H1 (cell line): ENCODE results near the gene RXFP4. TPM values are rescaled to one million over a fixed set of nuclear protein-coding genes. Genes with fewer than 3 reads are reported as not detected.

Experiments used
- CTCF ChIA-PET: fragments of 300-600 bp; sonication (Branson Sonifier 250); formaldehyde crosslinking; loops from one replicate; lab custom pipeline; 2021; ENCODE audit not compliant: partially characterized antibody; lab: Charles Lee
- POLR2A ChIA-PET: fragments of 300-600 bp; sonication (Branson Sonifier 250); formaldehyde crosslinking; loops from one replicate; lab custom pipeline; 2021; ENCODE audit warnings: inconsistent platforms; ENCODE audit not compliant: partially characterized antibody; lab: Charles Lee
- DNase-seq, 2 experiments: peaks; one replicate each; pipeline versions ENCODE4 v3.0.0 to v3.0.0-alpha.2; 2010 to 2022; ENCODE audit warnings: low spot score in 2 of 2, low read depth in 1 of 2, mixed read lengths in 1 of 2
- FAIRE-seq: peaks from 2 replicates; lab custom pipeline; 2011; peaks lifted over from hg19 to GRCh38; lab: Jason Lieb, UNC
- H2AFZ ChIP-seq: 2 replicates; pipeline ENCODE4 v1.8.1; 2012; ENCODE audit warnings: low read length, inconsistent platforms
- H2AK5ac ChIP-seq: 2 replicates; pipeline ENCODE4 v1.6.1; 2013; ENCODE audit warnings: low read depth, low read length
- H2BK120ac ChIP-seq: replicated peaks from 2 replicates; pipeline ENCODE3; 2013; ENCODE audit warnings: low read depth, low read length, inconsistent platforms
- H2BK12ac ChIP-seq: 2 replicates; pipeline ENCODE4 v1.6.1; 2013; ENCODE audit warnings: low read depth, low read length
- H2BK15ac ChIP-seq: 2 replicates; pipeline ENCODE4 v1.6.1; 2013; ENCODE audit warnings: low read length
- H2BK20ac ChIP-seq: 2 replicates; pipeline ENCODE4 v1.6.1; 2013; ENCODE audit warnings: low read length
- H2BK5ac ChIP-seq: 2 replicates; pipeline ENCODE4 v1.6.1; 2013; ENCODE audit warnings: low read depth, low read length
- H3K14ac ChIP-seq: 2 replicates; pipeline ENCODE4 v1.6.1; 2013; ENCODE audit warnings: inconsistent platforms; ENCODE audit not compliant: insufficient read length
- H3K18ac ChIP-seq: 2 replicates; pipeline ENCODE4 v1.6.1; 2013; ENCODE audit warnings: low read length; ENCODE audit errors: extremely low read depth
- H3K23ac ChIP-seq: 2 replicates; pipeline ENCODE4 v1.6.1; 2013; ENCODE audit warnings: inconsistent platforms; ENCODE audit not compliant: insufficient read length
- H3K23me2 ChIP-seq: 2 replicates; pipeline ENCODE4 v1.6.1; 2013; ENCODE audit warnings: low read depth, low read length
- H3K27ac ChIP-seq: 2 replicates; pipeline ENCODE4 v1.6.1; 2011; ENCODE audit warnings: low read depth, low read length, inconsistent platforms
- H3K27me3 ChIP-seq, 4 experiments: replicated peaks in 1 of 4; 1 replicate in 1 of 4; 2 replicates in 3 of 4; pipeline versions ENCODE4 v1.6.1 to v1.8.1; 2011 to 2013; ENCODE audit warnings: low read length in 3 of 4, mild to moderate bottlenecking in 3 of 4, inconsistent platforms in 2 of 4, mixed read lengths in 2 of 4, moderate library complexity in 1 of 4; ENCODE audit not compliant: control insufficient read depth in 3 of 4, insufficient read depth in 3 of 4; ENCODE audit errors: extremely low read depth in 1 of 4
- H3K36me3 ChIP-seq, 4 experiments: 2 replicates each; pipeline versions ENCODE4 v1.6.1 to v1.8.1; 2011 to 2013; ENCODE audit warnings: mild to moderate bottlenecking in 4 of 4, low read length in 3 of 4, moderate library complexity in 2 of 4, control low read depth in 1 of 4, inconsistent platforms in 1 of 4; ENCODE audit not compliant: insufficient read depth in 4 of 4, control insufficient read depth in 2 of 4
- H3K4ac ChIP-seq: replicated peaks from 2 replicates; pipeline ENCODE3; 2013; ENCODE audit warnings: low read length, low read depth, mixed read lengths, inconsistent platforms; ENCODE audit not compliant: insufficient read length
- H3K4me1 ChIP-seq, 4 experiments: replicated peaks in 1 of 4; 1 replicate in 1 of 4; 2 replicates in 3 of 4; pipeline versions ENCODE4 v1.6.1 to v1.8.1; 2011 to 2013; ENCODE audit warnings: low read length in 3 of 4, inconsistent platforms in 2 of 4, mixed read lengths in 1 of 4; ENCODE audit not compliant: insufficient read depth in 4 of 4, control insufficient read depth in 3 of 4
- H3K4me2 ChIP-seq, 2 experiments: 2 replicates each; pipeline versions ENCODE4 v1.6.1 to v1.8.1; 2011 to 2013; ENCODE audit warnings: low read depth in 2 of 2, low read length in 2 of 2, control low read depth in 1 of 2, inconsistent platforms in 1 of 2, mild to moderate bottlenecking in 1 of 2; ENCODE audit not compliant: insufficient read depth in 1 of 2
- H3K4me3 ChIP-seq, 4 experiments: fragments of 200-600, 300-600 bp in 1 of 4; sonication (generic), shearing (Covaris generic), sonication (Bioruptor Twin) in 1 of 4; 2 replicates each; pipeline versions ENCODE4 v1.5.1 to v1.8.1; 2011 to 2016; ENCODE audit warnings: low read length in 4 of 4, low read depth in 3 of 4, control low read depth in 2 of 4, inconsistent platforms in 2 of 4, mild to moderate bottlenecking in 2 of 4, mixed read lengths in 1 of 4, moderate library complexity in 1 of 4; ENCODE audit not compliant: insufficient read depth in 2 of 4; ENCODE audit errors: extremely low read depth in 1 of 4
- H3K56ac ChIP-seq: replicated peaks from 2 replicates; pipeline ENCODE3; 2013; ENCODE audit warnings: low read depth, mild to moderate bottlenecking, mixed read lengths, low read length, inconsistent platforms; ENCODE audit not compliant: insufficient read length
- H3K79me1 ChIP-seq: 2 replicates; pipeline ENCODE4 v1.6.1; 2013; ENCODE audit warnings: low read depth, low read length, control low read depth
- H3K79me2 ChIP-seq, 2 experiments: 2 replicates each; pipeline versions ENCODE4 v1.6.1 to v1.8.1; 2012 to 2013; ENCODE audit warnings: low read length in 2 of 2, mild to moderate bottlenecking in 2 of 2, inconsistent platforms in 1 of 2; ENCODE audit not compliant: insufficient read depth in 2 of 2, control insufficient read depth in 1 of 2
- H3K9ac ChIP-seq, 4 experiments: replicated peaks in 1 of 4; 1 replicate in 1 of 4; 2 replicates in 3 of 4; pipeline versions ENCODE4 v1.6.1 to v1.8.1; 2011 to 2013; ENCODE audit warnings: low read depth in 3 of 4, low read length in 3 of 4, control low read depth in 2 of 4, mild to moderate bottlenecking in 2 of 4, moderate library complexity in 2 of 4, inconsistent platforms in 1 of 4; ENCODE audit errors: extremely low read depth in 1 of 4
- H3K9me3 ChIP-seq, 2 experiments: 2 replicates each; pipeline versions ENCODE4 v1.6.1 to v1.8.1; 2012 to 2013; ENCODE audit warnings: mild to moderate bottlenecking in 2 of 2, moderate library complexity in 2 of 2, control low read depth in 1 of 2, inconsistent platforms in 1 of 2, low read depth in 1 of 2, low read length in 1 of 2, mixed read lengths in 1 of 2; ENCODE audit not compliant: insufficient read depth in 2 of 2
- H4K20me1 ChIP-seq, 2 experiments: replicated peaks in 1 of 2; 2 replicates each; pipeline versions ENCODE3 to v1.8.1; 2011 to 2013; ENCODE audit warnings: inconsistent platforms in 2 of 2, low read length in 2 of 2, mild to moderate bottlenecking in 1 of 2; ENCODE audit not compliant: insufficient read depth in 2 of 2, control insufficient read depth in 1 of 2
- H4K5ac ChIP-seq: 2 replicates; pipeline ENCODE4 v1.6.1; 2013; ENCODE audit warnings: low read length, low read depth, mixed read lengths, inconsistent platforms; ENCODE audit not compliant: insufficient read length
- H4K8ac ChIP-seq: 2 replicates; pipeline ENCODE4 v1.8.0; 2013; ENCODE audit warnings: mild to moderate bottlenecking, moderate library complexity, low read length, inconsistent platforms; ENCODE audit not compliant: insufficient read depth; ENCODE audit errors: extremely low read depth
- H4K91ac ChIP-seq: replicated peaks from 2 replicates; pipeline ENCODE3; 2013; ENCODE audit warnings: low read length, mixed read lengths, inconsistent platforms; ENCODE audit not compliant: insufficient read length
- CBX5 ChIP-seq: fragments of 300-800, 300-1000 bp; sonication (generic); IDR thresholded peaks from 2 replicates; pipeline ENCODE4 v1.7.1; 2016; ENCODE audit warnings: antibody characterized with exemption, low read length, low read depth
- CREB1 ChIP-seq: IDR thresholded peaks from 2 replicates; pipeline ENCODE4 v1.6.1; 2012; ENCODE audit warnings: inconsistent platforms
- EP300 ChIP-seq, 2 experiments: IDR thresholded peaks; 1 replicate in 1 of 2; 2 replicates in 1 of 2; pipeline ENCODE4 v1.6.1; 2011 to 2012; ENCODE audit warnings: low read depth in 2 of 2, low read length in 2 of 2, mild to moderate bottlenecking in 2 of 2, borderline replicate concordance in 1 of 2, inconsistent platforms in 1 of 2, moderate library complexity in 1 of 2
- EZH2 ChIP-seq: fragments of 200-600 bp; sonication (generic); IDR thresholded peaks from 2 replicates; pipeline ENCODE4 v1.7.1; 2012; ENCODE audit warnings: low read depth, mild to moderate bottlenecking, moderate library complexity, low read length, inconsistent platforms; ENCODE audit not compliant: severe bottlenecking
- GABPA ChIP-seq: IDR thresholded peaks from 2 replicates; pipeline ENCODE4 v1.6.1; 2011; ENCODE audit warnings: mild to moderate bottlenecking, low read length, moderate library complexity, borderline replicate concordance; ENCODE audit not compliant: insufficient read depth
- KDM1A ChIP-seq: fragments of 200-600, 300-600 bp; sonication (generic); IDR thresholded peaks from 2 replicates; pipeline ENCODE4 v1.7.1; 2016; ENCODE audit warnings: mild to moderate bottlenecking, low read length, borderline replicate concordance
- PHF8 ChIP-seq: fragments of 200-600 bp; sonication (generic); conservative IDR thresholded peaks from 2 replicates; pipeline ENCODE4 v1.7.1; 2012; ENCODE audit warnings: low read depth, mild to moderate bottlenecking, inconsistent platforms, low read length, moderate library complexity
- RAD21 ChIP-seq, 2 experiments: IDR thresholded peaks in 1 of 2; conservative IDR thresholded peaks in 1 of 2; 2 replicates each; pipeline ENCODE4 v1.6.1; 2011; ENCODE audit warnings: low read depth in 2 of 2, low read length in 2 of 2, improper control_type of control experiment in 1 of 2, inconsistent platforms in 1 of 2, mild to moderate bottlenecking in 1 of 2, moderate library complexity in 1 of 2
- RXRA ChIP-seq: IDR thresholded peaks from 2 replicates; pipeline ENCODE4 v1.6.1; 2011; ENCODE audit warnings: low read depth, mild to moderate bottlenecking, low read length, moderate library complexity; ENCODE audit not compliant: insufficient read depth
- SP1 ChIP-seq: IDR thresholded peaks from 2 replicates; pipeline ENCODE4 v1.6.1; 2011; ENCODE audit warnings: low read depth, low read length
- SUZ12 ChIP-seq: fragments of 200-600 bp; sonication (generic); IDR thresholded peaks from 2 replicates; pipeline ENCODE4 v1.6.1; 2012; ENCODE audit warnings: mild to moderate bottlenecking, inconsistent platforms, low read length, moderate library complexity, mixed read lengths
- WGBS, 2 experiments: shearing (Covaris generic) in 1 of 2; methylation state at CpG; one replicate each; pipeline versions ENCODE4 v1.1.6 to v1.1.7; 2013 to 2015; ENCODE audit warnings: low lambda C conversion rate in 2 of 2, mixed read lengths in 2 of 2, inconsistent platforms in 1 of 2, low coverage in 1 of 2, missing lambda C conversion rate in 1 of 2; ENCODE audit not compliant: insufficient replicate concordance in 2 of 2, insufficient coverage in 1 of 2, insufficient read length in 1 of 2; ENCODE audit errors: extremely low coverage in 1 of 2, missing lambda C conversion rate in 1 of 2; 5-methylcytosine and 5-hydroxymethylcytosine counted together
- polyA plus RNA-seq, 7 experiments: library from polyadenylated mRNA; depleted of rRNA in 3 of 7; stranded (reverse) in 5 of 7; unstranded in 2 of 7; fragments of >200 nt in 5 of 7; fragments of 200-250 nt in 2 of 7; gene quantifications; 1 replicate in 5 of 7; 2 replicates in 1 of 7; 4 replicates in 1 of 7; pipeline versions ENCODE4 v1.2.1 to v1.2.3, GENCODE V29; 2011 to 2013; ENCODE audit warnings: missing spikeins in 2 of 7, mixed read lengths in 2 of 7
- total RNA-seq: library from RNA; stranded (reverse); fragmentation: NEBNext Ultra II Directional; extraction: Animal tissue kit (Norgen Biotek cat#: 25700); gene quantifications from 2 replicates; pipeline ENCODE4 v1.2.1, GENCODE V29; 2021
- TF ChIP-seq, protein P1 (sequence below): IDR thresholded peaks from 2 replicates; pipeline ENCODE4 v1.6.1; 2011; ENCODE audit warnings: low read depth, mild to moderate bottlenecking, low read length; ENCODE audit not compliant: insufficient read depth

Gene RXFP4
- total and polyA plus RNA-seq, 2 of the 8 experiments (the other 6 are each of a cell fraction or from before 2014, with no cell fraction given) = not detected

- Histone ChIP-seq H3K27ac (no peak overlapping the region), H4K91ac (no peak overlapping the region), H3K79me1 (no peaks in the 10 kb centered on the region; the same call in 1 of the 2 replicates), H3K14ac (no peak overlapping the region)
- POLR2A ChIA-PET = interaction anchor here (0.8 to 1.4 kb wide), 6 partner anchors 10 to 39 kb away, joined by 3 to 5 read pairs (median 3); partner anchors contain the start of gene KHDC4
- FAIRE-seq = no peak
- 97% methylated on average over 12 of the region's 12 CpGs; no CpG with 5 or more reads in 1 of the 2 experiments for WGBS, 2 experiments
- no peak for TF ChIP-seq EP300 (IDR thresholded peaks at IDR 0.05; ENCODE audit: borderline replicate concordance in 1 of 2, low read depth in 2 of 2, low read length in 2 of 2)
- TF ChIP-seq, protein P1, sequence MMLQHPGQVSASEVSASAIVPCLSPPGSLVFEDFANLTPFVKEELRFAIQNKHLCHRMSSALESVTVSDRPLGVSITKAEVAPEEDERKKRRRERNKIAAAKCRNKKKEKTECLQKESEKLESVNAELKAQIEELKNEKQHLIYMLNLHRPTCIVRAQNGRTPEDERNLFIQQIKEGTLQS = no peak
- TF ChIP-seq RXRA = no peak
- TF ChIP-seq SUZ12 = no peak
- no peak for TF ChIP-seq EZH2
- TF ChIP-seq PHF8 = no peak
- no peak for TF ChIP-seq KDM1A
- no peak for TF ChIP-seq CBX5
- no peak for TF ChIP-seq SP1
- TF ChIP-seq CREB1 = no peak
- TF ChIP-seq GABPA = no peak
- TF ChIP-seq RAD21 (IDR thresholded peaks at IDR 0.05 in 1 of 2, conservative IDR thresholded peaks at IDR 0.05 in 1 of 2; ENCODE audit: low read depth in 2 of 2, low read length in 2 of 2) = no peak
- TF ChIP-seq, all 59 proteins: peak for 0
- Histone ChIP-seq H2BK15ac (no peak overlapping the region), H3K56ac (no peak overlapping the region), H3K23ac (no peak overlapping the region), H3K4me1 (no peaks in the 10 kb centered on the region), H3K18ac (no peak overlapping the region), H4K5ac (no peak overlapping the region), H4K20me1 (peaks cover 0 to 8% of the 10 kb centered on the region in 2 experiments), H3K4ac (no peak overlapping the region), H2BK20ac (no peak overlapping the region), H2BK120ac (no peak overlapping the region), H3K4me3 (no peak overlapping the region), H3K4me2 (no peak overlapping the region), H2AFZ (no peak overlapping the region), H3K79me2 (no peaks in the 10 kb centered on the region), H3K36me3 (peaks cover 35 to 93% (median 78%) of the 10 kb centered on the region in 4 experiments), H3K23me2 (no peaks in the 10 kb centered on the region), H3K9me3 (no peaks in the 10 kb centered on the region), H4K8ac (no peak overlapping the region; the same call in 1 of the 2 replicates), H3K27me3 (no peaks in the 10 kb centered on the region), H2BK5ac (no peak overlapping the region), H2AK5ac (no peak overlapping the region), H2BK12ac (no peak overlapping the region), H3K9ac (no peak overlapping the region)
- CTCF ChIA-PET = interaction anchor here (0.9 to 1.6 kb wide), 9 partner anchors 8 to 109 kb away, joined by 3 to 8 read pairs (median 5); no protein-coding TSS in a partner anchor
- DNase-seq = no peak
These were observed 16.0 kb downstream of the RXFP4 start for GRCh38 chr1:155957411-155957915.
